H1 (cell line): ENCODE results near the gene PDE4D. TPM values are rescaled to one million over a fixed set of nuclear protein-coding genes. Genes with fewer than 3 reads are reported as not detected.

Source experiments
- CTCF ChIA-PET: fragments of 300-600 bp; sonication (Branson Sonifier 250); formaldehyde crosslinking; loops from one replicate; lab custom pipeline; 2021; ENCODE audit not compliant: partially characterized antibody; lab: Charles Lee
- POLR2A ChIA-PET: fragments of 300-600 bp; sonication (Branson Sonifier 250); formaldehyde crosslinking; loops from one replicate; lab custom pipeline; 2021; ENCODE audit warnings: inconsistent platforms; ENCODE audit not compliant: partially characterized antibody; lab: Charles Lee
- DNase-seq, 2 experiments: peaks; one replicate each; pipeline versions ENCODE4 v3.0.0 to v3.0.0-alpha.2; 2010 to 2022; ENCODE audit warnings: low spot score in 2 of 2, low read depth in 1 of 2, mixed read lengths in 1 of 2
- FAIRE-seq: peaks from 2 replicates; lab custom pipeline; 2011; peaks lifted over from hg19 to GRCh38; lab: Jason Lieb, UNC
- H2AFZ ChIP-seq: 2 replicates; pipeline ENCODE4 v1.8.1; 2012; ENCODE audit warnings: low read length, inconsistent platforms
- H2AK5ac ChIP-seq: 2 replicates; pipeline ENCODE4 v1.6.1; 2013; ENCODE audit warnings: low read depth, low read length
- H2BK120ac ChIP-seq: replicated peaks from 2 replicates; pipeline ENCODE3; 2013; ENCODE audit warnings: low read depth, low read length, inconsistent platforms
- H2BK12ac ChIP-seq: 2 replicates; pipeline ENCODE4 v1.6.1; 2013; ENCODE audit warnings: low read depth, low read length
- H2BK15ac ChIP-seq: 2 replicates; pipeline ENCODE4 v1.6.1; 2013; ENCODE audit warnings: low read length
- H2BK20ac ChIP-seq: 2 replicates; pipeline ENCODE4 v1.6.1; 2013; ENCODE audit warnings: low read length
- H2BK5ac ChIP-seq: 2 replicates; pipeline ENCODE4 v1.6.1; 2013; ENCODE audit warnings: low read depth, low read length
- H3K14ac ChIP-seq: 2 replicates; pipeline ENCODE4 v1.6.1; 2013; ENCODE audit warnings: inconsistent platforms; ENCODE audit not compliant: insufficient read length
- H3K18ac ChIP-seq: 2 replicates; pipeline ENCODE4 v1.6.1; 2013; ENCODE audit warnings: low read length; ENCODE audit errors: extremely low read depth
- H3K23ac ChIP-seq: 2 replicates; pipeline ENCODE4 v1.6.1; 2013; ENCODE audit warnings: inconsistent platforms; ENCODE audit not compliant: insufficient read length
- H3K23me2 ChIP-seq: 2 replicates; pipeline ENCODE4 v1.6.1; 2013; ENCODE audit warnings: low read depth, low read length
- H3K27ac ChIP-seq: 2 replicates; pipeline ENCODE4 v1.6.1; 2011; ENCODE audit warnings: low read depth, low read length, inconsistent platforms
- H3K27me3 ChIP-seq, 4 experiments: replicated peaks in 1 of 4; 1 replicate in 1 of 4; 2 replicates in 3 of 4; pipeline versions ENCODE4 v1.6.1 to v1.8.1; 2011 to 2013; ENCODE audit warnings: low read length in 3 of 4, mild to moderate bottlenecking in 3 of 4, inconsistent platforms in 2 of 4, mixed read lengths in 2 of 4, moderate library complexity in 1 of 4; ENCODE audit not compliant: control insufficient read depth in 3 of 4, insufficient read depth in 3 of 4; ENCODE audit errors: extremely low read depth in 1 of 4
- H3K36me3 ChIP-seq, 4 experiments: 2 replicates each; pipeline versions ENCODE4 v1.6.1 to v1.8.1; 2011 to 2013; ENCODE audit warnings: mild to moderate bottlenecking in 4 of 4, low read length in 3 of 4, moderate library complexity in 2 of 4, control low read depth in 1 of 4, inconsistent platforms in 1 of 4; ENCODE audit not compliant: insufficient read depth in 4 of 4, control insufficient read depth in 2 of 4
- H3K4ac ChIP-seq: replicated peaks from 2 replicates; pipeline ENCODE3; 2013; ENCODE audit warnings: low read length, low read depth, mixed read lengths, inconsistent platforms; ENCODE audit not compliant: insufficient read length
- H3K4me1 ChIP-seq, 4 experiments: replicated peaks in 1 of 4; 1 replicate in 1 of 4; 2 replicates in 3 of 4; pipeline versions ENCODE4 v1.6.1 to v1.8.1; 2011 to 2013; ENCODE audit warnings: low read length in 3 of 4, inconsistent platforms in 2 of 4, mixed read lengths in 1 of 4; ENCODE audit not compliant: insufficient read depth in 4 of 4, control insufficient read depth in 3 of 4
- H3K4me2 ChIP-seq, 2 experiments: 2 replicates each; pipeline versions ENCODE4 v1.6.1 to v1.8.1; 2011 to 2013; ENCODE audit warnings: low read depth in 2 of 2, low read length in 2 of 2, control low read depth in 1 of 2, inconsistent platforms in 1 of 2, mild to moderate bottlenecking in 1 of 2; ENCODE audit not compliant: insufficient read depth in 1 of 2
- H3K4me3 ChIP-seq, 4 experiments: fragments of 200-600, 300-600 bp in 1 of 4; sonication (generic), shearing (Covaris generic), sonication (Bioruptor Twin) in 1 of 4; 2 replicates each; pipeline versions ENCODE4 v1.5.1 to v1.8.1; 2011 to 2016; ENCODE audit warnings: low read length in 4 of 4, low read depth in 3 of 4, control low read depth in 2 of 4, inconsistent platforms in 2 of 4, mild to moderate bottlenecking in 2 of 4, mixed read lengths in 1 of 4, moderate library complexity in 1 of 4; ENCODE audit not compliant: insufficient read depth in 2 of 4; ENCODE audit errors: extremely low read depth in 1 of 4
- H3K56ac ChIP-seq: replicated peaks from 2 replicates; pipeline ENCODE3; 2013; ENCODE audit warnings: low read depth, mild to moderate bottlenecking, mixed read lengths, low read length, inconsistent platforms; ENCODE audit not compliant: insufficient read length
- H3K79me1 ChIP-seq: 2 replicates; pipeline ENCODE4 v1.6.1; 2013; ENCODE audit warnings: low read depth, low read length, control low read depth
- H3K79me2 ChIP-seq, 2 experiments: 2 replicates each; pipeline versions ENCODE4 v1.6.1 to v1.8.1; 2012 to 2013; ENCODE audit warnings: low read length in 2 of 2, mild to moderate bottlenecking in 2 of 2, inconsistent platforms in 1 of 2; ENCODE audit not compliant: insufficient read depth in 2 of 2, control insufficient read depth in 1 of 2
- H3K9ac ChIP-seq, 4 experiments: replicated peaks in 1 of 4; 1 replicate in 1 of 4; 2 replicates in 3 of 4; pipeline versions ENCODE4 v1.6.1 to v1.8.1; 2011 to 2013; ENCODE audit warnings: low read depth in 3 of 4, low read length in 3 of 4, control low read depth in 2 of 4, mild to moderate bottlenecking in 2 of 4, moderate library complexity in 2 of 4, inconsistent platforms in 1 of 4; ENCODE audit errors: extremely low read depth in 1 of 4
- H3K9me3 ChIP-seq, 2 experiments: 2 replicates each; pipeline versions ENCODE4 v1.6.1 to v1.8.1; 2012 to 2013; ENCODE audit warnings: mild to moderate bottlenecking in 2 of 2, moderate library complexity in 2 of 2, control low read depth in 1 of 2, inconsistent platforms in 1 of 2, low read depth in 1 of 2, low read length in 1 of 2, mixed read lengths in 1 of 2; ENCODE audit not compliant: insufficient read depth in 2 of 2
- H4K20me1 ChIP-seq, 2 experiments: replicated peaks in 1 of 2; 2 replicates each; pipeline versions ENCODE3 to v1.8.1; 2011 to 2013; ENCODE audit warnings: inconsistent platforms in 2 of 2, low read length in 2 of 2, mild to moderate bottlenecking in 1 of 2; ENCODE audit not compliant: insufficient read depth in 2 of 2, control insufficient read depth in 1 of 2
- H4K5ac ChIP-seq: 2 replicates; pipeline ENCODE4 v1.6.1; 2013; ENCODE audit warnings: low read length, low read depth, mixed read lengths, inconsistent platforms; ENCODE audit not compliant: insufficient read length
- H4K8ac ChIP-seq: 2 replicates; pipeline ENCODE4 v1.8.0; 2013; ENCODE audit warnings: mild to moderate bottlenecking, moderate library complexity, low read length, inconsistent platforms; ENCODE audit not compliant: insufficient read depth; ENCODE audit errors: extremely low read depth
- H4K91ac ChIP-seq: replicated peaks from 2 replicates; pipeline ENCODE3; 2013; ENCODE audit warnings: low read length, mixed read lengths, inconsistent platforms; ENCODE audit not compliant: insufficient read length
- RNF2 ChIP-seq: fragments of 200-900, 300-1000 bp; sonication (generic); IDR thresholded peaks from 2 replicates; pipeline ENCODE4 v1.7.1; 2016; ENCODE audit warnings: borderline replicate concordance, low read depth, mild to moderate bottlenecking, antibody characterized with exemption, low read length; ENCODE audit not compliant: poor library complexity, severe bottlenecking; ENCODE audit errors: missing control alignments
- SP4 ChIP-seq: IDR thresholded peaks from 2 replicates; pipeline ENCODE4 v1.6.1; 2012; ENCODE audit warnings: low read length, inconsistent platforms
- TEAD4 ChIP-seq: IDR thresholded peaks from 2 replicates; pipeline ENCODE4 v1.6.1; 2012; ENCODE audit warnings: low read depth, low read length, inconsistent platforms, mixed read lengths
- WGBS, 2 experiments: shearing (Covaris generic) in 1 of 2; methylation state at CpG; one replicate each; pipeline versions ENCODE4 v1.1.6 to v1.1.7; 2013 to 2015; ENCODE audit warnings: low lambda C conversion rate in 2 of 2, mixed read lengths in 2 of 2, inconsistent platforms in 1 of 2, low coverage in 1 of 2, missing lambda C conversion rate in 1 of 2; ENCODE audit not compliant: insufficient replicate concordance in 2 of 2, insufficient coverage in 1 of 2, insufficient read length in 1 of 2; ENCODE audit errors: extremely low coverage in 1 of 2, missing lambda C conversion rate in 1 of 2; 5-methylcytosine and 5-hydroxymethylcytosine counted together
- polyA plus RNA-seq, 7 experiments: library from polyadenylated mRNA; depleted of rRNA in 3 of 7; stranded (reverse) in 5 of 7; unstranded in 2 of 7; fragments of >200 nt in 5 of 7; fragments of 200-250 nt in 2 of 7; gene quantifications; 1 replicate in 5 of 7; 2 replicates in 1 of 7; 4 replicates in 1 of 7; pipeline versions ENCODE4 v1.2.1 to v1.2.3, GENCODE V29; 2011 to 2013; ENCODE audit warnings: missing spikeins in 2 of 7, mixed read lengths in 2 of 7
- total RNA-seq: library from RNA; stranded (reverse); fragmentation: NEBNext Ultra II Directional; extraction: Animal tissue kit (Norgen Biotek cat#: 25700); gene quantifications from 2 replicates; pipeline ENCODE4 v1.2.1, GENCODE V29; 2021

PDE4D gene
- total and polyA plus RNA-seq, 2 of the 8 experiments (the other 6 are each of a cell fraction or from before 2014, with no cell fraction given), result 2.3 to 3.7 TPM

GRCh38 chr5:59532979-59533729, 360.4 kb downstream of the PDE4D start:
- Histone ChIP-seq H2BK12ac (no peak overlapping the region), H2BK120ac (no peak overlapping the region), H4K20me1 (no peaks in the 10 kb centered on the region), H3K14ac (no peak overlapping the region), H2BK20ac (no peak overlapping the region), H3K4me2 (no peak overlapping the region), H4K8ac (no peak overlapping the region), H3K36me3 (no peaks in the 10 kb centered on the region), H3K79me2 (no peaks in the 10 kb centered on the region), H3K18ac (no peak overlapping the region), H3K4ac (no peak overlapping the region), H2AK5ac (no peak overlapping the region), H3K79me1 (no peaks in the 10 kb centered on the region), H4K5ac (no peak overlapping the region), H3K23me2 (no peaks in the 10 kb centered on the region), H3K9me3 (no peaks in the 10 kb centered on the region; a peak in 1 of 4 replicates), H3K4me1 (peaks cover 0 to 3% (median 1%) of the 10 kb centered on the region in 4 experiments; a peak in 2 of 7 replicates), H3K9ac (no peak overlapping the region), H3K27me3 (no peaks in the 10 kb centered on the region), H3K56ac (no peak overlapping the region), H3K27ac (no peak overlapping the region), H3K4me3 (no peak overlapping the region), H4K91ac (no peak overlapping the region), H2BK5ac (no peak overlapping the region), H3K23ac (no peak overlapping the region), H2BK15ac (no peak overlapping the region), H2AFZ (no peak overlapping the region)
- no peak for DNase-seq
- POLR2A ChIA-PET, result no interaction called here
- 88% methylated on average over 1 of the region's 1 CpG; no CpG with 5 or more reads in 1 of the 2 experiments for WGBS, 2 experiments
- TF ChIP-seq SP4, result no peak
- TF ChIP-seq RNF2, result no peak
- TF ChIP-seq TEAD4, result no peak
- CTCF ChIA-PET, result interaction anchor here (1.0 to 2.0 kb wide), 4 partner anchors 16 to 140 kb away, joined by 3 to 6 read pairs (median 4); no protein-coding TSS in a partner anchor
- FAIRE-seq, result no peak
